ENCODE results near the gene FAM236C. TPM values are rescaled to one million over a fixed set of nuclear protein-coding genes. Genes with fewer than 3 reads are reported as not detected.
A peak's percentile ranks its signal among the peaks of the same experiment; 100 is the strongest.
"Not testable (repeated sequence)": the region's sequence is repeated elsewhere in the genome, so short reads cannot be mapped to it uniquely, and the experiment has no call there.

FAM236C gene
- not detected for polyA plus RNA-seq (2012; ENCODE audit: low read depth, missing spikeins)

DNA sequence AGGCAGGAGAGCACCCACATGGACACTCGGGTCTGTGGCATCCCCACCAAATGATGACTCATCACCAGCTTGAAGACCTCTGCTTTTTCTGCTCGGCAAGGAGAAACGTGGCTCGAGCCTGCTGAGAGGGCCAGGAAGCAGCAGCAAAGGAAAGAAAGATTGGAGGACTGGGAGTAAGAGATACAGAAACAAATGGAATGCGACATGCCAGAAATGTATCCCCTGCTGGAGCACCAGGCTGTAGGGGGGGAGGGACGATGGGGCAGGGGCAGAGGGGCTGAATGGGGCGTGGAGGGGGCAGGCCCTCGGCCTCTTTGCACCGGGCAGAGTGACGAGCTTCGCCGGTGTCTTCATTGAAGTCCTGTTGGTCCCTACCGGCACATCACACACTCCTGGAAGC, at the start of gene FAM236C:
FAM236C (plus strand) TSS at position 301 of the 400 bp plus-strand sequence. CDS start 100 bp downstream, outside the sequence.
- DNase-seq (ENCODE audit: insufficient read length, low spot score); FAIRE-seq: not testable (repeated sequence)

DNA sequence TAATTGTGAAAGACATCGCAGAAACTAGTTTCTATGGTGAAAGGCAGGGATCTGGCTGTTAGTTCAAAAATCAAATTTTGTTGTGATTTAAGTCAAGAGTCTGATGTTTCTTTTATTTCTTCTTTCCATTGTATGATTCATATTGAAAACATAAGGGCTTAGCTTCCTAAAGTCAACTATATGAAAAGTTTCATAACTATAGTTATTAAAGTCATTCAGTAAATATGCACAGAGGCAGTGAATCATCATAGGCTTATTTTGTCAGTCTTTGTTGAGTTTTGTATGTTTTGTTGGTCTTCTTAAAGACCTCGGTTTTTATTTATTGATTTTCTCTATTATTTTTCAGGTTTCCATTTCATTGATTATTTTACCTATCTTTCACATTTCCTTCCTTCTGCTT, 29.5 kb upstream of the FAM236C start:
- FAIRE-seq, result not testable (repeated sequence)

DNA sequence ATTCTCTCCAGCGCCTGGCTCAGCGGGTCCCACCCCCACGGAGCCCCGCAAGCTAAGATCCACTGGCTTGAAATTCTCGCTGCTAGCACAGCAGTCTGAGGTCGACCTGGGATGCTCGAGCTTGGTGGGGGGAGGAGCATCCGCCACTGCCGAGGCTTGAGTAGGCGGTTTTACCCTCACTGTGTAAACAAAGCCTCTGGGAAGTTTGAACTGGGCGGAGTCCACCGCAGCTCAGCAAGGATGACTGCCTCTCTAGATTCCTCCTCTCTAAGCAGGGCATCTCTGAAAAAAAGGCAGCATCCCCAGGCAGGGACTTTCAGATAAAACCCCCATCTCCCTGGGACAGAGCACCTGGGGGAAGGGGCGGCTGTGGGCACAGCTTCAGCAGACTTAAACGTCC, 22.7 kb upstream of the FAM236C start:
- not testable (repeated sequence) for FAIRE-seq; DNase-seq (ENCODE audit: insufficient read length, low spot score)

More for the DNA sequence above, 29.5 kb upstream of the FAM236C start:
- not testable (repeated sequence) for DNase-seq (ENCODE audit: insufficient read length, low spot score)

DNA sequence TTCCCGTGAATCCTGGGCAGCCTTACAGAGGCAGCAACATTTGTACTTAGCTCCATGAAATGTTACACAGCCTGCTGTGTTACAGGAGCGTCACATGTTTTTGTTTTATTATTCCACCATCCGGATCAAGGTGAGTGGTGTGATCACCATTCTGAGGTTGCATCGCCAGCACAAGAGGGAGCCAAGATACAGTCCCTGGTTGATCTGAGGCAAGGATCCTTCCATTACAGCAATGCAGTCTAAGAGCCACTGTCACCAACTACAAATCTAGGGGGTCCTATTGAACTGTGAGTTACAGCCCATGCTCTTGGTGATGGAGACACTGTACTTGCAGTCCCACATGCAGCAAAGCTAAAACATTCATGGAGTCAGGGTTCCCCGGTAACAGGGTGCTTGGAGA, 3.7 kb downstream of the FAM236C start:
- not testable (repeated sequence) for DNase-seq (ENCODE audit: insufficient read length, low spot score); FAIRE-seq

DNA sequence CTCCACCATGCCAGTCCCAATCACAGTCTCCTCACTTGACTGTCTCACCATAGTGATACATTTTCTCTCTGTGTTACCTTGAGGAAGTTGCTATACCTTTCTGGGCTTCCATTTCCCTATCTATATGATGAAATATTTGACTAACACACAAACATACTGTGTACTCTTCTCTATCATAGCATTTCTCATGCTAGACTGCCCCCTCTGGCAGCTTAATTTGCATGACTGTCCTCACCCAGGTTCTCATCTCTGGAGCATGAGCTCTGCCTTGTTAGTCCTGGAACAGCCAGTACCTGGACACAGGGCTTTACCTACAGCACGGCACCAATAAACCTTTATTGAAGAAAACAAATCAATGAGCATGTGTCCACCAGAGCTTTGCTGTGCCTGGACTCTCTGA, 19.9 kb downstream of the FAM236C start:
- FAIRE-seq; DNase-seq (ENCODE audit: insufficient read length, low spot score): not testable (repeated sequence)

DNA sequence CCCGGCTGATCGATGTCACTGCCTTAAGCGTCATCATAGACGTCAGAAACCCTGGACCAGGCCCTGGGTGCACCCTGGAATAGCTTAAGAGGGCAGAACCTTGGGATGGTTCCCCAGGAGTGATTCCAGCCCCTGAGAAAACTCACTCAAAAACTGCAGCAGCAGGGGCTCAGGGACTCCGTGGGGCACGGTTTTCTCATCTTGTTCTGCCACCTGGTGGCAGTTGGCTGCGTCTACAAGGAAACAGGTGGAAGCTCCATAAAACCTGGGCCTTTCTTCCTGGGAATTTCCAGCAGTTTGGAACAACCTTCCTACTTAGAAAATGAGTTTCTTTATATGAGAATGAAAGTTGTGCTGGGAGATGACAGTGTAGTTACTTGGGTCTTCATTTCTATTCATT, 24.0 kb downstream of the FAM236C start:
- FAIRE-seq, result peak; percentile 96
- not testable (repeated sequence) for DNase-seq (ENCODE audit: insufficient read length, low spot score)

DNA sequence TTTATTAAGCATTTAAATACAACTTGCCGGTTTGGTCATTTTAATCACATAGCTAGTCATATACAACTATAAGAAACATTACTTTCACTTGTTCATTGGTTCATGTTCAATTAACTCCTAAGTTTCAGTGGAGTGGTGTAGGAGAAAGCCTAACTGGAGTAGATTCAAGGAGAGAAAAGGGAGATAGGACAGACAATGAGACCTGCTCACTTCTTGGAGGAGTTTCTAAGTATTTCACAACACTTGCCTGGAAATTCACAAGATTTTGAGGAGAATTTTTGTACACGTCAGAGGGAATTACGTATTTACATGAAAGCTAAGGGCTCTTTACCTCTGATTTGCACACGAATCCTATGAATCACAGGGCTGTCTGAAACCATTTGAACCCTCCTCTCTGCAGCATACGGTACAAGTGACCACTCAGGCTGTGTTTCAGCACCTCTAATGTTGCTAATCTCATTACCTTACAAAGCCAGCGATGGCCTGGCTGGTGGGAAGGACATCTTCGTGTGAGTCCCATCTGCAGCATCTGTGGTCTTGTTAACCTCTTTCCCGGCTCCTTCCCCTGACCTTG, 24.6 kb downstream of the FAM236C start:
- not testable (repeated sequence) for DNase-seq (ENCODE audit: insufficient read length, low spot score)
- FAIRE-seq, result peak; percentile 52

DNA sequence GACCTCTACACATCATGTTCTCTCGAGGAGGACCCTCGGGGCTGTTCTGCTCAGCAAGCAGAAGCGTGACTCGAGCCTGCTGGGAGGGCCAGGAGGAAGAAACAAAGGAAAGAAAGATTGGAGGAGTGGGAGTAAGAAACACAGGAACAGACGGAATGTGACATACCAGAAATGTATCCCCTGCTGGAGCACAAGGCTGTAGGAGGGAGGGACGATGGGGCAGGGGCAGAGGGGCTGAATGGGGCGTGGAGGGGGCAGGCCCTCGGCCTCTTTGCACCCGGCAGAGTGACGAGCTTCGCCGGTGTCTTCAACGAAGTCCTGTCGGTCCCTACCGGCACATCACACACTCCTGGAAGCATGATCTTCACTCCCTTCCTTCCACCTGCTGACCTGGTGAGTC, 25.5 kb downstream of the FAM236C start, which contains the start of gene FAM236A:
FAM236A (plus strand) TSS at position 301 of the 400 bp plus-strand sequence; CDS start at position 358, 57 bp downstream.
- FAIRE-seq, result not testable (repeated sequence)

DNA sequence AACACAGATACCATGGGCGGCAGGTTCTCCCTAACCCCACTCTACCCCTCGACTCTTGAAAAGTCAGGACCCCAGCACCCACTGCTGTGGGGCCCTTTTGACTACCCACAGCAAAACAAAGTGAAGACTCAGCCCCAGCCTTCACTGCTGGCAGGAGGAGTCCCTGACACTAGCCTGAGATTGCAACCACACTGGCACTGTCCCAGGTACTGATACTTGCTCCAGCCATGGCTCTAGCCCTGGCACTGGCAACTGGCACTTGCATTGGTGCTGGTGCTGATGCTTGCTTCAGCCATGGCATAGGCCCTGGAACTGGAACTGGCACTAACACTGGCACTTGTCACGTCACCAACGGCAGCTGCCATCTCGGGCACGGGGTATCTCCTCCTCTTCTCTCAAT, 29.9 kb downstream of the FAM236C start:
- DNase-seq (ENCODE audit: insufficient read length, low spot score), result not testable (repeated sequence)
- peak; percentile 84 for FAIRE-seq

More for the DNA sequence above, 25.5 kb downstream of the FAM236C start, which contains the start of gene FAM236A:
- DNase-seq (ENCODE audit: insufficient read length, low spot score), result not testable (repeated sequence)

DNA sequence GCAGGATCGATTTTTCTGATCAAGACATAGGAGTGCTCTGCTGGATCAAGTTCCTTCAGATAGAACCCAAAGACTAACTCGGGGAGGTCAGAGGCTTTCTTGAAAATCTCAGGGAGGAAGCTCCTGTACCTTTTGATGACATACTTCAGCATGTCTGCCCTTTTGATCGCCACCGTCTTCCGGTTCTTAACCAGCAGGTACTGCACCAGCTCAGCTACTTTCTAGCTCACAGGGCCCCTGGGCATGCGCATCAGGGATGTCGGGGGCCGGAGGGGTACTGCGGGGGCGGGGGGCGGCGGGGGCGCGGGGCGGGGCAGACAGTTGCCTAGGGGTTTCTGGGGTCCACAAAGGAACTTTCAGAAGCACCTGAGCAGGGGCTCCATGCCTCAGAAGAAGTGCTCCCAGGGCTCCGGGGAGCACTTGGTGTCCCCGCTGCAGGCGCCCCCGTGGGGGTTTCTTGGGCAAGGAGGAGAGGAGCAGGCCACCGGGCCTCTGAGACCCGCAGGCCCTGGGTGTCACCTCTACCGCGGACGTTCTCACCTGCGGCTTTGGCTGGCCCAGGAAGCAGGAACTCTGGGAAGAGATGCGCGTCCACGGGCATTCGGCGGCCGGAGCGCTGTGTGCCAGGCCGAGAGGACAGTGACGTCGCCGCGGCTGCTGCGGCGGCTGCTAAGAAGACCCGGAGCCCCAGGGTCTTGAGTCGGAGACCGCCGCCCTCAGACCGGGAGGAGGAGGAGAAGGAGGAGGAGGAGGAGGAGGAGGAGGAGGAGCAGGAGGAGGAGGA, 30.8 kb downstream of the FAM236C start:
- DNase-seq (ENCODE audit: insufficient read length, low spot score), result not testable (repeated sequence)
- peak; percentile 83 for FAIRE-seq

DNA sequence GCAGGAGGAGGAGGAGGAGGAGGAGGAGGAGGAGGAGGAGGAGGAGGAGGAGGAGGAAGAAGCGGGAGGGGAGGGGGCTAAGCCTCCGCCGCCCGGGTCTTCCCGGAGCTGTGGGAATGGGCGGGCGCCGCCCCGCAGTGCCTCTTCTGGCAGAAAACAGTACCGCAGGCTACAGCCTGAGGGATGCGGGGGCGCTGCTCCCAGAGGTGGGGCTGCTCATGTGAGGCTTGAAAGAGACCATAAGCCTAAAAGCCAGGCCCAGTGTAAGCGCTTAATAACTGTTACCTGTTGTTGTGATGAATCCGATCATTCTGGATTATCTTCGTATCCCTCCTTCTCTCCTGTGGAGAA, 31.4 kb downstream of the FAM236C start, which contains the start of gene DMRTC1:
DMRTC1 (minus strand) TSS at position 19 of the 351 bp plus-strand sequence. CDS start 68,143 bp downstream, outside the sequence.
- DNase-seq (ENCODE audit: insufficient read length, low spot score), result not testable (repeated sequence)
- peak; percentile 99 for FAIRE-seq

DNA sequence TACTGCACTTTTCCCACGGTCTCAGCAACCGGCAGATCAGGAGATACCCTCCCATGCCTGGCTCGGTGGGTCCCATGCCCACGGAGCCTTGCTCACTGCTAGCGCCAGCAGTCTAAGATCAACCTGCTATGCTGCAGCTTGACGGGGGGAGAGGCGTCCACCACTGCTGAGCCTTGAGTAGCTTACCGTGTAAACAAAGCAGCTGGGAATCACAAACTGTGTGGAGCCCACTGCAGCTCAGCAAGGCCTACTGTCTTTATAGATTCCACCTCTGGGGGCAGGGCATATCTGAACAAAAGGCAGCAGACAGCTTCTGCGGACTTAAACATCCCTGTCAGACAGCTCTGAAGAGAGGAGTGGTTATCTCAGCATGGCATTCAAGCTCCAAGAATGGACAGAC, 47.6 kb downstream of the FAM236C start:
- not testable (repeated sequence) for FAIRE-seq; DNase-seq (ENCODE audit: insufficient read length, low spot score)
